GM13977 (cell line): Measurements from ENCODE around the gene SLC24A3.

Experiments used
- DNase-seq: peaks from one replicate; pipeline ENCODE4 v3.0.0; 2012; ENCODE audit warnings: low spot score
- in situ Hi-C: fragments of 300-500 bp; cut with MboI; formaldehyde crosslinking; loops from one replicate; pipeline ENCODE4 v1.12.0; 2022; ENCODE audit warnings: low sequenced_read_pairs, low pct_unique_long_range_greater_than_20kb, mixed read lengths, inconsistent platforms; ENCODE audit not compliant: unreplicated experiment
- TF ChIP-seq, protein P1 (sequence below): IDR thresholded peaks from 2 replicates; pipeline ENCODE4 v1.5.1; 2012; ENCODE audit warnings: mild to moderate bottlenecking, control low read depth; ENCODE audit not compliant: insufficient read depth; ENCODE audit errors: extremely low read depth, missing control alignments

Gene SLC24A3

DNA sequence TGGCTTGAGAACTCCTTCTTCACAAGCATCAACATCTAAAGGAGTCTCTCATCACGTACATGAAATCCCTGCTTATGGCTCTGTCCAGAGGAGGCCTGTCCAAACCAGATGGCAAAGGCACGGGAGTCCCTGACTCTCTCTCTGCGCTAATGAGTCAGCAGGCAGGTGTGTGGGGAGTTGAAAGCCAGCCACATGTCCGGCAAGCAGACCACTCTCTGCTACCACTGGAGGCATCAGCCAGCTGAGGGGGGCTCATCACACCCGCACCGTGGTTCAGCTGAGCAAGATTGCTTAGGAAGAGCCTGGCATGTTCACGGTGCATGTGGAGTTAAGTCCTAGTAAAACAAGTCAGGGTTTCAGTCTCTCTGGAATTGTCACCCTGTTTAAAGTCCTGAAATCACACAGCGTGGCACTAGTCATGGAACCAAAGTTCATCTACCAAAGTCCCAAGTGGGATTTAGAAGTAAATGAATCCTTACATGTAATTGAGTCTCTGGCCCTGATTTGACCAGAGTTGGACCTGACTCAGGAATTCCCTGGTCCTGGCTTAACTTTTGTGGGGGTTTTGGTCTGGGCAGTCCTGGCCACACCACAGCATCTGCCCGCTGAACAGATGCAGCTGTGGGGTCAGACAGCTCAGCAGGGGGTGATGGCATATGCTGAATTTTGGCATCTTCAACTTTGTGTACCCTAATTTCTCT, 390.4 kb downstream of the SLC24A3 start:
- no peak for DNase-seq
- TF ChIP-seq, protein P1, sequence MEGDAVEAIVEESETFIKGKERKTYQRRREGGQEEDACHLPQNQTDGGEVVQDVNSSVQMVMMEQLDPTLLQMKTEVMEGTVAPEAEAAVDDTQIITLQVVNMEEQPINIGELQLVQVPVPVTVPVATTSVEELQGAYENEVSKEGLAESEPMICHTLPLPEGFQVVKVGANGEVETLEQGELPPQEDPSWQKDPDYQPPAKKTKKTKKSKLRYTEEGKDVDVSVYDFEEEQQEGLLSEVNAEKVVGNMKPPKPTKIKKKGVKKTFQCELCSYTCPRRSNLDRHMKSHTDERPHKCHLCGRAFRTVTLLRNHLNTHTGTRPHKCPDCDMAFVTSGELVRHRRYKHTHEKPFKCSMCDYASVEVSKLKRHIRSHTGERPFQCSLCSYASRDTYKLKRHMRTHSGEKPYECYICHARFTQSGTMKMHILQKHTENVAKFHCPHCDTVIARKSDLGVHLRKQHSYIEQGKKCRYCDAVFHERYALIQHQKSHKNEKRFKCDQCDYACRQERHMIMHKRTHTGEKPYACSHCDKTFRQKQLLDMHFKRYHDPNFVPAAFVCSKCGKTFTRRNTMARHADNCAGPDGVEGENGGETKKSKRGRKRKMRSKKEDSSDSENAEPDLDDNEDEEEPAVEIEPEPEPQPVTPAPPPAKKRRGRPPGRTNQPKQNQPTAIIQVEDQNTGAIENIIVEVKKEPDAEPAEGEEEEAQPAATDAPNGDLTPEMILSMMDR = no peak
- in situ Hi-C loops = no loop called here

- TF ChIP-seq, protein P1 = no peak
- in situ Hi-C loops = no loop called here
- DNase-seq = no peak
Measured at GRCh38 chr20:19603376-19603750, 390.9 kb downstream of the SLC24A3 start.

- in situ Hi-C loops = no loop called here
- no peak for DNase-seq
- TF ChIP-seq, protein P1 = no peak
Measured at GRCh38 chr20:19605786-19606485, 393.5 kb downstream of the SLC24A3 start.

DNA sequence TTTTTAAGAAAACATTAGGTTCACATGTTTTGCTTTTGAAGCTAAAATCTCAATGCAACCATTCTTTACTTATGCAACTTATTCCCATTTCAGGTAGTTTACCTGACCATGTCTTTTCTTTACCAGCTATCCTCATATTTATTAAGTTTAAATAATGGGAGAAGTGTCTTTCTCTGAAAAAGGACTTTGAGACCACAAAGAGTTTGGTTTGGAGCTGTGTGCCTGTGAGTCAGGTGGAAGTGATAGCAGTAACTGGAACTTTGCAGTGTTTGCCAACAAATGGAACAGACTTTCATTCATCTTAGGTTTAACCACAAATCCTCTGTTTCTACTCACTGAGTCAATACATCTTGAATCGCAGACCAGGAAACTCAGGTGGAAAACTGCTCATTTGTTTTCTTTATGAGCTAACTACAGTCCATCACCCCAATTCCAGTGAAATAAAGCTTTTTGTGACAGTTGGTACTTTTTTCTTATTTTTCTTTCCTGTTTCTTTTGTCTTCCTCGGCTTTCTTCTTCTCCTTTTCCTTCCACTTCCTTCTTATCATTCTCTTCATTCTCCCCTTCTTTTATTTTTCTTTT, 397.3 kb downstream of the SLC24A3 start:
- TF ChIP-seq, protein P1 = no peak
- no peak for DNase-seq
- in situ Hi-C loops = no loop called here

- TF ChIP-seq, protein P1 = no peak
- no peak for DNase-seq
- in situ Hi-C loops = no loop called here
Measured at GRCh38 chr20:19615629-19616028, 403.2 kb downstream of the SLC24A3 start.

DNA sequence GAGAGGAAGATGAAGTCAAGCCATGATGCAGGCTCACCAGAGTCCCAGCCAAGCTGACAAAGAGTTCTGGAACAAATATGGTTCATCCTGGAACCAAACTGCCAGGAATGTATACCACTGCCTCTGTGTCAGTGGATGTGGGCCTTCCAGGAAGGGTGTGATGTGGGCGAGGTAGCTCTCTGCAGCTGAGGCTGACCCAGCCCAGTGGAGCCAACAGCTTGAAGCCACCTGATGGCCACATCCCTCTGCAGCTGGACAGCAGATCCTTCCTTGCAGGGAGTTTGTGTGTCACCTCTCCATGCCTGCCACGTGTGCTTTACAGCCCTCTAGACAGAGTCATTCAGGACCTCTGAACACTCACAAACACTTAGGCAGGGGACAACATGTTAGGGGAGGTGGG, 403.6 kb downstream of the SLC24A3 start:
- no peak for DNase-seq
- in situ Hi-C loops = no loop called here
- TF ChIP-seq, protein P1 = no peak
